GM21381 (cell line): ENCODE data around the gene NR1H4.
"Not testable (repeated sequence)": the region's sequence is repeated elsewhere in the genome, so short reads cannot be mapped to it uniquely, and the experiment has no call there.

Experiments
- ATAC-seq: cut with Tn5 transposase; IDR thresholded peaks from one replicate; pipeline ENCODE4 v1.9.1; 2021; ENCODE audit warnings: mild to moderate bottlenecking, moderate library complexity; ENCODE audit not compliant: unreplicated experiment

NR1H4 gene

GRCh38 chr12:100468126-100468525 is 5.5 kb upstream of the NR1H4 start:
- no peak for ATAC-seq

GRCh38 chr12:100472325-100472724 is 1.3 kb upstream of the NR1H4 start:
- no peak for ATAC-seq

- no peak for ATAC-seq
Measured at GRCh38 chr12:100473050-100473715, 483 bp upstream of the NR1H4 start.

GRCh38 chr12:100474617-100475016 is 951 bp downstream of the NR1H4 start:
- ATAC-seq: no peak

DNA sequence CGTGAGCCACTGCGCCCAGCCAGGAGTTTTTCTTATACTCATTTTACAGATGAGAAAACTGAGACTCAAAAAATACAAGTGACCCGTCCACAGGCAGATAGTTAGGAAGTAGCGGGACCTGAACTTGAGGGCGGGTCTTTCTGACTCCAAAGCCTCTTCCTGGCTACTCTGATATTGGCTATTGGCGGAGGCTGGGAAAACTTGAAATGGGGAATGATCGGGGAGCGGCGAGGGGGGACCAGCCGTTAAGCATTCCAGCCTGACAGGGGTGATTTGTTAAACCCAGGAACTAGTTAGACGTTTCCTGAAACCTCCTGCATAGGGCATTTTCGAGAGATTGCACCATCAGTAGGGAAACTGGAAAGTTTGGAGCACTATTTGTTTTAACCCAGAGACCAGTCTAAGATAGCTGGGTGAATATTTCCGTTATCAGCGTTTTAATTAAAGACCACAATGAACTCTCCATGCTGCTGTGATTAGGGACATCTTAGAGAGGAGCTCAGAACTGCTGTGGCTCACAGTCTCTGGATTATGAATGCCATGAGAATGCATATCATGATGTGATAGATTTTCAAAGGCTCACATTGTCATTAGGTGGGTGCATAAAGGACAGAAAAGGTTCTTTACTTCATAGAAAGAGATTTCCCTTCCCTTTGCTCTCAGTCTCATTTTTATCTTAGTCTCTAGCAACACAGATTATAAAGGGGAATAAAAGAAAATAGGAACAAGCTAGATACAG is 2.5 kb downstream of the NR1H4 start:
- ATAC-seq: no peak

- no peak for ATAC-seq
Measured at GRCh38 chr12:100481021-100481420, 7.4 kb downstream of the NR1H4 start.

DNA sequence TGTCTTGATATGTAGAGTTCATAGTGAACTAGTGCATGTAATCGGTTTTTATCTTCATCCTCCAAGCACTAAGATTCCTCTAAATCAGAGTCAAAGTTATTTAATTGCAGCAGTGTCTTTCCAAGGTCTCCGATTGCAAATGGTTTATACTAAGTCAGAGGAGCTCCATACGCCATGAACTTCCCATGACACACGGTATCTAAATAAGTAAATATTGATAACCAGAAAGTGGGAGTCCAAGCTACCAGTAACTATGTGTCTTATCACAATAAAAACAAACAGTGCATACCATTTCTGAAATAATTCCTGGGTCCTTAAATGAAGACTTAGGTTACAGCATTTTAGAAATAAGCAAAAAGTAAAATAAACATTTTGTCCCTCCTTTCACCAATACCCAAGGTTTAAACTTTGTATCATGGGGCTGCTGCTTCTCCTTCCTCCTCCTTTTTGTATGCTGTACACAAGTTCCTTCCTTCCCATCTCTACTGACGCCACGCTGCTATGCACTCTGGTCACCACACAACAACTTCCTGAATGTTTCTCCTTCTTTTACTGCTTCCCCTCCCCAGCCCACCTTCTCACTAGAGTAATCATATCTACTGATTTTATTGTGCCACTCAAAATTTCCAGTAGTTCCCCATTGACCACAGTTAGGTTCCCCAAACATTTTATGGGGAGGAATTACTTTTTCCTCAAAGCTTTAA is 10.7 kb downstream of the NR1H4 start:
- no peak for ATAC-seq

DNA sequence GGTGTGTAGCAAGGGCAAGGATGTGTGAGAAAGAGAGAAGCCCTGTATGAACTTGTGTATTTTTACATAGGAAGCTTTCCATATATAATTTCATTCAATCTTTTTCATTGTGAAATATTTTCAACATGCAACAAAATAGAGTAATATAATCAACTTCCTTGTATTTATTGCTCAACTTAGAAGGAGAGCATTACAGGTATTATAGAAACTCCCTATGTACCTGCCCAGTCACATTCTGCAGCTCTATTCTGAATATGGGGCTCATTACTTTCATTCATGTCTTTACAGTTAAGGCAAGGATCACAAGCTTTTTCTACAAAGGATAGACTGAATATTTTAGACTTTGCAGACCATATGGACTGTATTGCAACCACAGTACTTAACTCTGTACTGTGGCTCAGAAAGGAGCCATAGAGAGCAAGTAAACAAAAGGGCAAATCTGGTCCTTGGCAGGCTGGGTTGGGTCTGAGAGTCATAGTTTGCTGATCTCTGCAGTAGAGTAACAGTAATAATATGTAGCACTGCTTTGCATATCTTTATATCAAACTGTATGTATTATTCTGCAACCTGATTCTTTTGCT is 11.3 kb downstream of the NR1H4 start:
- no peak for ATAC-seq

GRCh38 chr12:100485983-100486382 is 12.3 kb downstream of the NR1H4 start:
- no peak for ATAC-seq

- no peak for ATAC-seq
Measured at GRCh38 chr12:100489251-100489820, 15.7 kb downstream of the NR1H4 start.

DNA sequence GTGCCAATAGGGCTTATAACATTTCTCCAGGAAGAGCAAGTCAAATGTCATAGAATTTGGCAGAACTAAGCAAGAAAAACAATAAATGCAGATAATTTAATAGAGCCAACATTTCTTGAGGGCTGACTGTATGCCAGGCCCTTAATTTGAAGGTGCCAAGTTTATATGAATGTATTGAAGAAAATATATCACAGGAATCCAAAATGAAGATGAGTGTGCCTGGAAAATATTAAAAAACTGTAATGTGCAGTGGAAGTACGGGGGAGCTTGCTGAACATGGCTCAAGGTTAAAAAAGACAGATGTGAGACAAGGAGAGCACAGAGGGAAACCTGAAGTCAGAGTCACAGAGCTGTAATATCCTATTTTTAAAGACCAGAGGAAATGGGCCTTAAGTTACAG is 16.4 kb downstream of the NR1H4 start:
- no peak for ATAC-seq

- ATAC-seq: no peak
Measured at GRCh38 chr12:100491104-100491503, 17.4 kb downstream of the NR1H4 start.

GRCh38 chr12:100493396-100494012 is 19.8 kb downstream of the NR1H4 start:
- no peak for ATAC-seq

GRCh38 chr12:100494026-100494425 is 20.4 kb downstream of the NR1H4 start:
- no peak for ATAC-seq

GRCh38 chr12:100494538-100494937 is 20.9 kb downstream of the NR1H4 start:
- no peak for ATAC-seq

DNA sequence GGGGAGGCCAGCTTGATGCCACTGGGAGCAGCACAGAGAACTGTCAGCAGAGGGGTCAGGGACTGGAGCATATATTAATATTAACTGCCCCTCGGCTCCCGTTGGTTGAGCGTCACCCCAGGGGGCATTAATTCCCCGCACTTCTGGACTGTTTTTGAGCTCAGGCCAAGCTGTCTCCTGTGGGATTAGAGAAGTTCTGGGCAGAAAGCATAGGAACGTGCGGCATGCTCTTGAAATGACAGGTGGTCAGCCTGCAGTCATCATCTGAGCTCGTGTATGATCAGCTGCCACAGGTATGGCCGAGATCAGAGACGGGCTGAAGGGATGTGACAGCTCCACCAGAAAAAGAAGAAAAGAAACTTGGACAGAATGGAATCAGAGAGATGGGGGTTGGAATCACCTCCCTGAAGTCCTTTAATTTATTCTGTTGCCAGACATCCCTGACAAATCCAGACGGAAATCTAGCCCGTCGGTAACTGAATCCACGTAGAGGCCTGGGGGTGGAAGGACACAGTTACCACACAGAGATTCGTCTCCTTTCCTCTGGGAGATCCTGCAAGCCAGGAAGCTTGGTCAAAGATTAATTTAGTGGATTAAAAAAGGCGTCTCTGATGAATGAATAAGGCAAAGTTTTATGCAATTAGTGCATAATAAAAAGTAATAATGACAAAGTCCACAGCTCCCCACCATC is 23.6 kb downstream of the NR1H4 start:
- no peak for ATAC-seq

GRCh38 chr12:100498141-100498540 is 24.5 kb downstream of the NR1H4 start:
- no peak for ATAC-seq

- ATAC-seq: no peak
Measured at GRCh38 chr12:100499416-100499815, 25.8 kb downstream of the NR1H4 start.

DNA sequence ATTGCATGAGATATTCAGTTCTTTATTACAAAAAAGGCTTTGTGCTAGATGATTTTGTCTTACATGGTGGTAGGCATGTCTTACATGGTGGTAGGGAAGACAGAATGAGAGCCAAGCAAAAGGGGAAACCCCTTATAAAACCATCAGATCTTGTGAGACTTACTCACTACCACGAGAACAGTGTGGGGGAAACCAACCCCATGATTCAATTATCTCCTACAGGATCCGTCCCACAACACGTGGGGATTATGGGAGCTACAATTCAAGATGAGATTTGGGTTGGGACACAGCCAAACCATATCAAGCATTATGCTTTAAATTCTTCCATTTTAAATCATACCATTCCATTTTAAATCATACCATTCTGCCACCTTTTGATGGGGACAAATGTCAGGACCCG is 29.1 kb downstream of the NR1H4 start:
- ATAC-seq: not testable (repeated sequence)

DNA sequence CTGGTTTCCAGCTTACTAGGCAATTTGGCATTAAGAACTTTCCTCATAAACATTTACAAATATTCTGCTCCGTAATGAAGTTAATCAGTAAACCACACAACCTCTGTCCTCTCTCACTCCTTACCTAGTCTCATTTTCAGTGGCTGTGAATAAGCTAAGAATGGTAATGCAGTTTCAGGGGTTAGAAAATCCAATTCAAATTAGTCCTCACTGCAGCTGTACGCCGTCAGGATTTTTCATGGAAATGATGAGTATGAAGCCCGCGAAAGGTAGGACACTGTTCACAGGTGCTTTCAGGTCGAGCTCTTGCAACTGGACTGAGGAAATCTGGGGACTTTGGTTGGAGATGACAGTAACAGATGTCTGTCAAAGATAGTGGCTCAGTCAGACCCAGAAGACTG is 29.6 kb downstream of the NR1H4 start:
- no peak for ATAC-seq
